ENCODE results near the gene ERGIC1. TPM values are rescaled to one million over a fixed set of nuclear protein-coding genes. Genes with fewer than 3 reads are reported as not detected.

ERGIC1 gene
- total and polyA plus RNA-seq, 8 donors, result 54.8 to 101 (median 75.6) TPM

DNA sequence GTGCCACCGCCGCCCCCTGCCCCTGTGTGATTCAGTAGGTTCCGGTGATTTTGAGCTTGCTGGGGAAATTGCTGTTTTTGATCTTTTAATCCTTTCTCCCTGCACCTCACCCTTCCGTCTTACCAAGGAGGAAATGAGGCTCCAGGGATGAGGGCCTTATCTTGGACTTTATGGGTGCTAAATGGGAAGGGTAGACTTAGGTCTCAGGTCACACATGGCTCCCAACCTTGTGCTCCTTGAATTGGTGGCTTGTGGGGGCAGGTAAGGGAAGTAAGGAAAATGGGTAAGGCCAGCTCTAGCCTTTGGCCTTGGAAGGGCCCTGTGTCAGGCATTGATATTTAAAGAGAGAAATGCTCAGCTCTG is 1.9 kb downstream of the ERGIC1 start:
- peak overlapping the region in 3 of 4 donors; percentile 76 to 90 (median 79) for H3K27ac ChIP-seq
- no peak for DNase-seq

DNA sequence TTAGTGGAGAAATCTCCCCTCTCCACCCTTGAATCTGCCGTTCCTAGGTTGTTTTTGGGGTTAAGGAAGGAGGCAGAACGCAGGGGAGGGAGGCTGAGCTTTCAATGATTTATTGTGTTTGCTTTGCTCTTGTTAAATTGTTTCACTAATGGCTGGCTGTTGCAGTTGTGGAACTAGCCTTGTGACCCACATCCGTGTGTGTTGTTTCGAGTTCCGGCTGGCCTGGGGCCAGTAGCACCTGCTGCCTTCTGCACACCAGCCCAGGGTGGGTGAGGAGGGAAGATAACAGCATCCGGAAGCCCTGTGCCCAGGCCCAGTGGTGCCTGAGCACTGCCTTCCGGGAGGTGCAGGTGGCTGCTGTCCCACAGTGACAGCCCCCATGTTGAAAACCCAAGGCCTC is 3.6 kb downstream of the ERGIC1 start:
- ATAC-seq (peak; percentile 74 to 81 (median 76)), DNase-seq (peak; percentile 87 to 95 (median 90)), FAIRE-seq (no peak)
- 3 to 7% methylated on average over 7 of the region's 7 CpGs for WGBS, 2 donors
- no peaks in the 10 kb centered on the region for H3K27me3 ChIP-seq
- peak overlapping the region; percentile 35 to 90 (median 78) for H3K27ac ChIP-seq
- TF ChIP-seq, protein P1, sequence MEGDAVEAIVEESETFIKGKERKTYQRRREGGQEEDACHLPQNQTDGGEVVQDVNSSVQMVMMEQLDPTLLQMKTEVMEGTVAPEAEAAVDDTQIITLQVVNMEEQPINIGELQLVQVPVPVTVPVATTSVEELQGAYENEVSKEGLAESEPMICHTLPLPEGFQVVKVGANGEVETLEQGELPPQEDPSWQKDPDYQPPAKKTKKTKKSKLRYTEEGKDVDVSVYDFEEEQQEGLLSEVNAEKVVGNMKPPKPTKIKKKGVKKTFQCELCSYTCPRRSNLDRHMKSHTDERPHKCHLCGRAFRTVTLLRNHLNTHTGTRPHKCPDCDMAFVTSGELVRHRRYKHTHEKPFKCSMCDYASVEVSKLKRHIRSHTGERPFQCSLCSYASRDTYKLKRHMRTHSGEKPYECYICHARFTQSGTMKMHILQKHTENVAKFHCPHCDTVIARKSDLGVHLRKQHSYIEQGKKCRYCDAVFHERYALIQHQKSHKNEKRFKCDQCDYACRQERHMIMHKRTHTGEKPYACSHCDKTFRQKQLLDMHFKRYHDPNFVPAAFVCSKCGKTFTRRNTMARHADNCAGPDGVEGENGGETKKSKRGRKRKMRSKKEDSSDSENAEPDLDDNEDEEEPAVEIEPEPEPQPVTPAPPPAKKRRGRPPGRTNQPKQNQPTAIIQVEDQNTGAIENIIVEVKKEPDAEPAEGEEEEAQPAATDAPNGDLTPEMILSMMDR (IDR thresholded peaks at IDR 0.05), result no peak
- H3K4me1 ChIP-seq, result peaks cover 18 to 25% (median 19%) of the 10 kb centered on the region in 3 donors
- H3K4me3 ChIP-seq, result peak overlapping the region in 1 of 4 donors; percentile 5
- no peaks in the 10 kb centered on the region for H3K9me3 ChIP-seq
- intact Hi-C loops (cut with DNase I), result no loop called here
- H3K36me3 ChIP-seq, result no peaks in the 10 kb centered on the region

More for the DNA sequence above, 1.9 kb downstream of the ERGIC1 start:
- Histone ChIP-seq H3K27me3 (no peaks in the 10 kb centered on the region), H3K36me3 (no peaks in the 10 kb centered on the region), H3K4me1 (peaks cover 18 to 21% (median 19%) of the 10 kb centered on the region in 3 donors), H3K4me3 (peak overlapping the region in 1 of 4 donors; percentile 88), H3K9me3 (no peaks in the 10 kb centered on the region)
- intact Hi-C loops (cut with DNase I), result no loop called here
- TF ChIP-seq, protein P1 (IDR thresholded peaks at IDR 0.05), result no peak
- 87% methylated on average over 4 of the region's 4 CpGs for WGBS, 2 donors
- no peak for FAIRE-seq
- ATAC-seq, result no peak

DNA sequence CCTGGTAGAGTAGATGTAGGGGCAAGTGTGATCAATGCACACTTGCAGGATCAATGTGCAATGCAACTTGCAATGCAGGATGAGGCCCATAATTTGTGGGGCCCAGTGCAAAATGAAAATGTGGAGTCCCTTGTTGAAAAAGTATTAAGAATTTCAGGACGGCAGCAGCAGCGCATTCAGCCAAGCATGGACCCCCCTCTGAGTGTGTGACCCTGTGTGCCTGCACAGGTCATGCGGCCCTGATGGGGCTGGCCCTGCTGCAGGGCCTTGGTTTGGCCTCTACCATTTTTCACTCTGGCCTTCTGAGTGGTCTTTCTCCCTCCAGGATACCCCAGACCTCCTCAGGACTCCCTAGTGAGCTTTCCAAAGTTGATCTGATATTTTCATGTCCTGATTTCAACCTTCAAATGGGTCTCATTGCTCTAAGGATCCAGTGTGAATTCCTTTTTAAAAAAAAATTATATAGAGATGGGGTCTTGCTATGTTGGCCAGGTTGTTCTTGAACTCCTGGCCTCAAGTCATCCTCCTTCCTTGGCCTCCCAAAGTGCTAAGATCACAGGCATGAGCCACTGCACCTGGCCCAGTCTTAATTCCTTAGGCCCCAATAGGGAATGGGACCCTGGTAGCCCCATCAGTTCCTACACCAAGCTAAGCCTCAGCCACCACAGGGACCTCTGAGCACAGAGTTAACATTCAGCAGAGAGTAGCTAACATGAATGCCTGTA is 4.3 kb downstream of the ERGIC1 start:
- Histone ChIP-seq H3K36me3 (no peaks in the 10 kb centered on the region), H3K4me1 (peaks cover 17 to 25% (median 18%) of the 10 kb centered on the region in 3 donors), H3K4me3 (no peak overlapping the region), H3K9me3 (no peaks in the 10 kb centered on the region), H3K27me3 (no peaks in the 10 kb centered on the region), H3K27ac (peak overlapping the region; percentile 35 to 90 (median 78))
- DNase-seq, result no peak
- FAIRE-seq, result no peak
- intact Hi-C loops (cut with DNase I), result no loop called here
- WGBS, 2 donors, result 72 to 74% methylated on average over 3 of the region's 3 CpGs
- ATAC-seq, result no peak
- TF ChIP-seq, protein P1 (IDR thresholded peaks at IDR 0.05), result no peak

DNA sequence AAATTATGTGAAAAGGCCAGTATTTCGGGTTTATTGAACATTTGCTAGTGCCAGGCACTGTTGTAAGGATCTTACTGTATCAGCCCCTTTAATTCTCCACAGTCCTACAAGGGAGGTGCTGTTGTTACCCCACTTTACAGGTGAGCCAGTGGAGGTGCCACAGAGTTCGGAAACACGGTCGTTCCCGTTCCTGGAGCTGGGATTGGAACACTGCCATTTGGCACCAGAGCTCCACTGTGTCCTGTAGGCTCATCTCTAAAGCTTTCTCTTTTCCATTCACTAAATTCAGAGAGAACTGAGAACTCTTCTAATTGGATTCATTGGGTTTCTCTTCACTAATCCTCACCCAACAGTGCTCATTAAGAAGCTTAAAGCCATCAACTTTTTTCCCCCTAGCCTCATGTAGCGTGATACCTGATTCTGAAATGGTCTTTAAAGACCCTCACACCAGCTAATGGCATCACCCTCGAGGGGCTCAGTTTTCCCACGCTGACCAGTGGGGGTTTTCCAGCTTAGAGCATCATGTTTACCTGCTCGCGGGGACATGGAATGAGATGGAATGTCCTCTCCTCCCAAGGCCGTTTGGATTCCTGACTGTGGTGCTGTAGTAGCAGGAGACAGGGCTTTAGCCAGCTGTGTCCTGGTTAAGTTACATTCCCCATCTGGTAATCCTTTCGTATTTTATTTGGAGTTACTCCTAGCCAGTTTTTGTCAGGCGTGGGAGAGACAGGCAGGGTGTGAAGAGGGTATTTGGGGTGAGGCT is 5.8 kb downstream of the ERGIC1 start:
- intact Hi-C loops (cut with DNase I), result loop anchor here in 1 of 3 donors (10.0 kb wide), 1 partner anchor 65 kb away; the partner anchor contains the start of gene DUSP1
- H3K27ac ChIP-seq, result peak overlapping the region in 2 of 4 donors; percentile 30 to 34
- WGBS, 2 donors, result 43 to 46% methylated on average over 13 of the region's 13 CpGs
- FAIRE-seq (no peak), DNase-seq (no peak), ATAC-seq (peak in 1 of 4 donors; percentile 9)
- H3K4me3 ChIP-seq, result no peak overlapping the region
- no peaks in the 10 kb centered on the region for H3K9me3 ChIP-seq
- no peaks in the 10 kb centered on the region for H3K36me3 ChIP-seq
- TF ChIP-seq, protein P1 (IDR thresholded peaks at IDR 0.05), result no peak
- no peaks in the 10 kb centered on the region for H3K27me3 ChIP-seq
- H3K4me1 ChIP-seq, result peaks cover 13 to 25% (median 18%) of the 10 kb centered on the region in 3 donors
